ENCODE results near the gene RHBDF2.

The RHBDF2 gene

DNA sequence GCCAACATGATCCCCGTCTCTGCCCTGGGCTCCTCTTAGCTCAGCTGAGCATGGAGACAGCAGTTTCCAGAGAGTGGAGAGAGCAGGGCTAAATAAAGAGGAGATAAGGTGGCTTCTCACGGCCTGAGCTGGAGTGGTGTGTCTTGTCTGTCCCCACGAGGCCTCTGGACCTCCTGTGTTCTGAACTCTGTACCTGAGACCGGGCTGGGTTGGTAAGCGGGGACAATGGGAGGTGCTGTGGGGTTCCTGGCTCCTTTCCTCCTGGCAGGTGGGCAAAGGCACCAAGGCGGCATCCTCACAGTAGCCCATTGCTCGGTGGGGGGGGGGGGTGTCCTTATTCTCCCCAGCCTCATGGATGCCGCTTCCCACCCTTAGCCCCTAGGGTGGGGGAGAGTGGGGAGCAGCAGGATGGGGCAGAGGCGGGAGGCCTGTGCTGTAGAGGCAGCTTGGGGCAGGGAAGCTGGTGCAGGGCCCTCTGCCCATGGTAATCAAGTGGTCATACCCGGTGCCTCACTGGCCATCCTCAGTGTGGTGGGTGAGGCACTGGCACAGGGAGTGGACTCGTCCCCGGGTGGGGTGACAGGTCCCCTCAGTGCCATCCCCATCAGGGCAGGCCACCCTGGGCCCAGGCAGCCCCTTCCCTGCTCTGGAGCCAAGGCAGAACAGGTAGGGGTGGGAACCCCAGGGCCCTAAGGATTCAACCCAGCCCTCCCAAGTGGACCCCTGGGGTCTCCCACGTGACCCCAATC, 31.1 kb downstream of the RHBDF2 start:
- ChIA-PET CTCF (interaction anchor here (0.7 to 35.3 kb wide), 2 partner anchors 28 to 35 kb away, joined by 4 to 787 read pairs; partner anchors contain the start of gene RHBDF2), POLR2A (no interaction called here)
- Histone ChIP-seq H3K27me3 (replicated peaks in 2 of 5; ENCODE audit: control insufficient read depth in 4 of 5, insufficient read depth in 5 of 5, low read length in 4 of 5) (no peaks in the 10 kb centered on the region), H3K36me3 (ENCODE audit: control insufficient read depth in 4 of 4, insufficient read depth in 4 of 4, low read length in 3 of 4) (peaks cover 0 to 22% (median 13%) of the 10 kb centered on the region in 4 experiments), H3K4me3 (ENCODE audit: control insufficient read depth in 1 of 7, extremely low read depth in 1 of 7, insufficient read depth in 4 of 7, low read depth in 2 of 7, low read length in 6 of 7) (no peak overlapping the region), H3K9me3 (ENCODE audit: control extremely low read depth in 1 of 5, control insufficient read depth in 4 of 5, insufficient read depth in 2 of 5, low read depth in 1 of 5, low read length in 4 of 5) (no peaks in the 10 kb centered on the region), H3K27ac (ENCODE audit: insufficient read depth in 1 of 2, low read depth in 1 of 2, low read length in 2 of 2, poor library complexity in 1 of 2, severe bottlenecking in 2 of 2) (no peak overlapping the region), H3K4me1 (ENCODE audit: control extremely low read depth in 1 of 4, control insufficient read depth in 4 of 4, insufficient read depth in 4 of 4, low read length in 3 of 4) (peaks cover 0 to 4% (median 1%) of the 10 kb centered on the region in 4 experiments)
- no peak for DNase-seq
- WGBS (ENCODE audit: insufficient coverage): 92% methylated on average over 9 of the region's 13 CpGs

DNA sequence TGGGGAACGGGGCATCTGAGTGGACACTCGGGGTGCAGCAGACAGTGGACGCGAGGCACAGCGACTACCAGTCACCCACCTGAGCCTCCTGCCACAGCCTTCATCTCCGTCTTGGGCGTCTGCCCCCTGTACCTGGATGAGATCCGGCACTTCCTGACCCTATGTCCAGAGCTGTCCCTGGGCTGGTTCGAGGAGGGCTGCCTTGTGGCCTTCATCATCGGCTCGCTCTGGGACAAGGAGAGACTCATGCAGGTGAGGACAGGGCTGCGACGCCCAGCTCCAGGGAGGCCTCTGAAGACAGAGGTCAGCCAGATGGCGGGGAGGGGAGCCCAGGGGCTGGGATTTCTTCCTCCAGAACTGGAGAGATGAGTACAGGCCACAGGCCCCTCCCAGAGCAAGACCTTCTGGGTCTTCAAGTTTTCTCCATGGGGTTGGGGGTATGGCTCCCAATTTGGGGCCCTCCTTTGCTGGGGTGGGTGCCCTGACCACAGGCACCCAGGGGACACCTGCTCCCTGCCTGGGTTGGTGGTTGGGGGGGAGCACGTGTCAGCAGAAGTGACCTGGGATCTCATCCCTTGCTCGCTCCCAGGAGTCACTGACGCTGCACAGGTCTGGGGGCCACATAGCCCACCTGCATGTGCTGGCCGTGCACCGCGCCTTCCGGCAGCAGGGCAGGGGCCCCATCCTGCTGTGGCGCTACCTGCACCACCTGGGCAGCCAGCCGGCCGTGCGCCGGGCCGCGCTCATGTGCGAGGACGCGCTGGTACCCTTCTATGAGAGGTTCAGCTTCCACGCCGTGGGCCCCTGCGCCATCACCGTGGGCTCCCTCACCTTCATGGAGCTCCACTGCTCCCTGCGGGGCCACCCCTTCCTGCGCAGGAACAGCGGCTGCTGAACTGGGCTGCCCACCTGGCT, 31.9 kb downstream of the RHBDF2 start:
- Histone ChIP-seq H3K27ac (ENCODE audit: insufficient read depth in 1 of 2, low read depth in 1 of 2, low read length in 2 of 2, poor library complexity in 1 of 2, severe bottlenecking in 2 of 2) (no peak overlapping the region), H3K9me3 (ENCODE audit: control extremely low read depth in 1 of 5, control insufficient read depth in 4 of 5, insufficient read depth in 2 of 5, low read depth in 1 of 5, low read length in 4 of 5) (no peaks in the 10 kb centered on the region), H3K4me3 (ENCODE audit: control insufficient read depth in 1 of 7, extremely low read depth in 1 of 7, insufficient read depth in 4 of 7, low read depth in 2 of 7, low read length in 6 of 7) (no peak overlapping the region), H3K36me3 (ENCODE audit: control insufficient read depth in 4 of 4, insufficient read depth in 4 of 4, low read length in 3 of 4) (peaks cover 0 to 21% (median 13%) of the 10 kb centered on the region in 4 experiments), H3K4me1 (ENCODE audit: control extremely low read depth in 1 of 4, control insufficient read depth in 4 of 4, insufficient read depth in 4 of 4, low read length in 3 of 4) (peaks cover 0 to 4% (median 1%) of the 10 kb centered on the region in 4 experiments), H3K27me3 (replicated peaks in 2 of 5; ENCODE audit: control insufficient read depth in 4 of 5, insufficient read depth in 5 of 5, low read length in 4 of 5) (no peaks in the 10 kb centered on the region)
- WGBS (ENCODE audit: insufficient coverage): 97% methylated on average over 36 of the region's 38 CpGs
- POLR2A ChIA-PET: no interaction called here
- no peak for DNase-seq
- CTCF ChIA-PET: interaction anchor here (1.0 to 35.3 kb wide), 2 partner anchors 11 to 29 kb away, joined by 4 to 787 read pairs; partner anchors contain the start of gene RHBDF2

DNA sequence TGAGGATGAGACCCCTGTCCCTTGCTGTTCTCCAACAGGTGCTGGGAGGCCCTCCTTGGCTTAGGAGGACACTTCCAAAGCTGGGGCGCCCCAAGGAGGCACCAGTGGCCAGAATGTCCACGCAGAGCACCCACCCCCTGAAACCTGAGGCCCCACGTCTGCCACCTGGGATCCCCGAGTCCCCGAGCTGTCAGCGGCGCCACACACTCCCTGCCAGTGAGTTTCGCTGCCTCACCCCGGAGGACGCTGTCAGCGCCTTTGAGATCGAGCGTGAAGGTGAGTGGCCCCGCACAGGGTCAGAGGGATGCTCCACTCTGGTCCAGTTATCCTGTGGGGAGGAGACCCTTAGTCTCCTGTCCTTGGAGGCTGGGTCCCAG, 32.6 kb downstream of the RHBDF2 start:
- Histone ChIP-seq H3K36me3 (ENCODE audit: control insufficient read depth in 4 of 4, insufficient read depth in 4 of 4, low read length in 3 of 4) (peaks cover 0 to 20% (median 11%) of the 10 kb centered on the region in 4 experiments), H3K27ac (ENCODE audit: insufficient read depth in 1 of 2, low read depth in 1 of 2, low read length in 2 of 2, poor library complexity in 1 of 2, severe bottlenecking in 2 of 2) (no peak overlapping the region), H3K9me3 (ENCODE audit: control extremely low read depth in 1 of 5, control insufficient read depth in 4 of 5, insufficient read depth in 2 of 5, low read depth in 1 of 5, low read length in 4 of 5) (no peaks in the 10 kb centered on the region), H3K4me1 (ENCODE audit: control extremely low read depth in 1 of 4, control insufficient read depth in 4 of 4, insufficient read depth in 4 of 4, low read length in 3 of 4) (peaks cover 0 to 4% (median 1%) of the 10 kb centered on the region in 4 experiments), H3K27me3 (replicated peaks in 2 of 5; ENCODE audit: control insufficient read depth in 4 of 5, insufficient read depth in 5 of 5, low read length in 4 of 5) (no peaks in the 10 kb centered on the region), H3K4me3 (ENCODE audit: control insufficient read depth in 1 of 7, extremely low read depth in 1 of 7, insufficient read depth in 4 of 7, low read depth in 2 of 7, low read length in 6 of 7) (no peak overlapping the region)
- no peak for DNase-seq
- ChIA-PET POLR2A (no interaction called here), CTCF (interaction anchor here (1.0 to 35.3 kb wide), 3 partner anchors 10 to 70 kb away, joined by 4 to 787 read pairs (median 12); partner anchors contain the start of gene RHBDF2)
- WGBS (ENCODE audit: insufficient coverage): 94% methylated on average over 14 of the region's 14 CpGs

DNA sequence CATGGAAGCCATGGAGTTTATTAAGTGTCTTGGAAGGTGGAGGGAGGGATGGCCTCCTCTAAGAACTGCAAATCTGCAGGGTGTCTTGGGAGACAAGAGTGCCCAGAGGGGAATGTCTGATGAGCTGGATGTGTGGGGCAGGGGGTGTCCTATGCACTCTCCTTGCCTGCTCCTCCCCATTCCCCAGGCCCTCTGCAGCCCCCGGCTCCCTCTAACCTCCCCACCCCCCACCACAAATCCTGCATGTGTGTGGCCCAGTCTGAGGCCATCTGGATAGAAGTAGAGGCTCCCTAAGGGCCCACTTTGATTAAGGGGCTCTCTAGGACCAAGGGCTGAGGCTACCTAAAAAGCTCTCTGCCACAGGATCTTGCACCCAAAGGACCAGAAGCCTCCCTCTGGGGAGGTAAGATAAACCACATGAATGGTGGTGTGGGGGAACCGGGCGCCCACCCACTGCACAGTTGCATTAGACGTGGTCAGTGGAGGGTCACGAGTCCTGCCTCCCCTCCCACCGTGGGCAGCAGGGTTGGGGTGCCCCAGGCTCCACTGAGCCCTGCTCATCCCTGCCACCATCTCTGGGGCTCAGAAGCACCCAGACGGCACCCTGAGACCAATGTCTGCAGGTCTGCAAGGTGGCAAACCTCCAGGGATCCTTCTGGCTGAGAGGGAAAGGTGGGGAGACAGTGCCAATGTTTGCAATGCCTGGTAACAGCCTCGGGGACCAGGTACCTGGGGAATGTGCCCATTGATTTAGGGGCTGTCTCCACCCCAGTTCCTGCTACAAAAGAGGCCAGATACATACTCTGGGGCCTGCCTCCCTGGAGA, 33.2 kb downstream of the RHBDF2 start:
- ChIA-PET CTCF (interaction anchor here (0.9 to 35.3 kb wide), 12 partner anchors 10 to 131 kb away, joined by 3 to 787 read pairs (median 5); partner anchors contain the start of genes RHBDF2 and UBE2O), POLR2A (no interaction called here)
- Histone ChIP-seq H3K27me3 (replicated peaks in 2 of 5; ENCODE audit: control insufficient read depth in 4 of 5, insufficient read depth in 5 of 5, low read length in 4 of 5) (no peaks in the 10 kb centered on the region), H3K4me1 (ENCODE audit: control extremely low read depth in 1 of 4, control insufficient read depth in 4 of 4, insufficient read depth in 4 of 4, low read length in 3 of 4) (peaks cover 0 to 4% (median 1%) of the 10 kb centered on the region in 4 experiments), H3K36me3 (ENCODE audit: control insufficient read depth in 4 of 4, insufficient read depth in 4 of 4, low read length in 3 of 4) (peaks cover 0 to 19% (median 8%) of the 10 kb centered on the region in 4 experiments), H3K4me3 (ENCODE audit: control insufficient read depth in 1 of 7, extremely low read depth in 1 of 7, insufficient read depth in 4 of 7, low read depth in 2 of 7, low read length in 6 of 7) (no peak overlapping the region), H3K9me3 (ENCODE audit: control extremely low read depth in 1 of 5, control insufficient read depth in 4 of 5, insufficient read depth in 2 of 5, low read depth in 1 of 5, low read length in 4 of 5) (no peaks in the 10 kb centered on the region), H3K27ac (ENCODE audit: insufficient read depth in 1 of 2, low read depth in 1 of 2, low read length in 2 of 2, poor library complexity in 1 of 2, severe bottlenecking in 2 of 2) (no peak overlapping the region)
- WGBS (ENCODE audit: insufficient coverage): 74% methylated on average over 2 of the region's 8 CpGs
- no peak for DNase-seq

DNA sequence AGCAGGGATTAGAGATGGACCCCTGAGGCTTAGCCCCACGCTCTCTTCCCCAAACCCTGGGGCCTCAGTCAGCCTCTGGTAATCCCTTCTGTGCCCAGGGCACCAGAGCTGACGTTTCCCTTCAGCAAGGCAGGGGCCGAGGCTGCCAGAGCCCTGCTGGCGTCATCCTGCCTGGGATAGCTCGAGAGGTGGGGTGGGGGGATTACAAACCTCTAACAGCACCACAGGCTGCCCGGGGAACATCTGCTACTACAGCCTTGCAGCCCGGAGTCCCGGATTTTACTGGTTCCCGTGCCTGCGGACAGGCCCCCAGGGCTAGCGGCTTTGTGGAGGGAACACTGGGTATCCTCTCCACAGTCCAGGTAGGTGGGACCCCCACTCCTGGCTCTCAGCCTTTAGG, 33.9 kb downstream of the RHBDF2 start, which contains the start of gene AANAT:
Gene AANAT (plus strand): TSS at position 238 of the 400 bp plus-strand sequence. CDS start 1,144 bp downstream, outside the sequence.
- POLR2A ChIA-PET: no interaction called here
- Histone ChIP-seq H3K9me3 (ENCODE audit: control extremely low read depth in 1 of 5, control insufficient read depth in 4 of 5, insufficient read depth in 2 of 5, low read depth in 1 of 5, low read length in 4 of 5) (no peaks in the 10 kb centered on the region), H3K27ac (ENCODE audit: insufficient read depth in 1 of 2, low read depth in 1 of 2, low read length in 2 of 2, poor library complexity in 1 of 2, severe bottlenecking in 2 of 2) (no peak within 1 kb of the TSS), H3K27me3 (replicated peaks in 2 of 5; ENCODE audit: control insufficient read depth in 4 of 5, insufficient read depth in 5 of 5, low read length in 4 of 5) (no peaks in the 10 kb centered on the region), H3K4me3 (ENCODE audit: control insufficient read depth in 1 of 7, extremely low read depth in 1 of 7, insufficient read depth in 4 of 7, low read depth in 2 of 7, low read length in 6 of 7) (no peak within 1 kb of the TSS), H3K36me3 (ENCODE audit: control insufficient read depth in 4 of 4, insufficient read depth in 4 of 4, low read length in 3 of 4) (peaks cover 0 to 13% (median 4%) of the 10 kb centered on the region in 4 experiments), H3K4me1 (ENCODE audit: control extremely low read depth in 1 of 4, control insufficient read depth in 4 of 4, insufficient read depth in 4 of 4, low read length in 3 of 4) (peaks cover 0 to 4% (median 1%) of the 10 kb centered on the region in 4 experiments)
- CTCF ChIA-PET: interaction anchor here (0.9 to 35.3 kb wide), 16 partner anchors 8 to 132 kb away, joined by 3 to 787 read pairs (median 4); partner anchors contain the start of genes RHBDF2 and UBE2O
- no peak for DNase-seq
- 98% methylated on average over 7 of the region's 11 CpGs for WGBS (ENCODE audit: insufficient coverage)

DNA sequence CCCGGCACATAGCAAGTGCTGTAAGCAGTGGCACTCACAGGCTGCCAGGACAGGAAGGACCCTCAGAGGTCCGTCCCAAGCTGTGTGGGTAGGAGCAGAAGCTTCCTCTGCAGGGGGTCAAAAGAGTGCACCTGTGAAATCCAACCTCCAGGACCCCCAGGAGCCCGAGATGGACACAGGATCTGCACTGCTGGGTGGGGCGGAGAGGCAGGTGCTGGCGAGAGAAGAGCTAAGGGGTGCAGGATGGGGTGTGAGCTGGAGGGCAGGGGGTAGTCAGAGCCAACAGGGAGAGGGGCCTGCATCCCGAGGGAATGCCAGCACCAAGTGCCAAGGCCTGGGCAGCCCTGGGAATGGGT, 34.5 kb downstream of the RHBDF2 start:
- Histone ChIP-seq H3K4me3 (ENCODE audit: control insufficient read depth in 1 of 7, extremely low read depth in 1 of 7, insufficient read depth in 4 of 7, low read depth in 2 of 7, low read length in 6 of 7) (no peak overlapping the region), H3K27ac (ENCODE audit: insufficient read depth in 1 of 2, low read depth in 1 of 2, low read length in 2 of 2, poor library complexity in 1 of 2, severe bottlenecking in 2 of 2) (no peak overlapping the region), H3K36me3 (ENCODE audit: control insufficient read depth in 4 of 4, insufficient read depth in 4 of 4, low read length in 3 of 4) (peaks cover 0 to 9% (median 3%) of the 10 kb centered on the region in 4 experiments), H3K9me3 (ENCODE audit: control extremely low read depth in 1 of 5, control insufficient read depth in 4 of 5, insufficient read depth in 2 of 5, low read depth in 1 of 5, low read length in 4 of 5) (no peaks in the 10 kb centered on the region), H3K4me1 (ENCODE audit: control extremely low read depth in 1 of 4, control insufficient read depth in 4 of 4, insufficient read depth in 4 of 4, low read length in 3 of 4) (peaks cover 0 to 4% (median 1%) of the 10 kb centered on the region in 4 experiments), H3K27me3 (replicated peaks in 2 of 5; ENCODE audit: control insufficient read depth in 4 of 5, insufficient read depth in 5 of 5, low read length in 4 of 5) (no peaks in the 10 kb centered on the region)
- CTCF ChIA-PET: interaction anchor here (0.9 to 35.3 kb wide), 17 partner anchors 9 to 132 kb away, joined by 3 to 787 read pairs (median 4); partner anchors contain the start of genes RHBDF2 and UBE2O
- POLR2A ChIA-PET: no interaction called here
- DNase-seq: no peak
- 92% methylated on average over 4 of the region's 6 CpGs for WGBS (ENCODE audit: insufficient coverage)
